B cell (primary cell): ENCODE results near the gene YTHDC2. TPM values are rescaled to one million over a fixed set of nuclear protein-coding genes. Genes with fewer than 3 reads are reported as not detected.

Experiments
- ATAC-seq: fragments of 200-7000 bp; cut with Tn5 transposase; one replicate; pipeline ENCODE4 v1.10.0; 2021; ENCODE audit warnings: low read depth, mild to moderate bottlenecking, moderate number of reproducible peaks, moderate library complexity
- CTCF ChIA-PET: fragments of 350-600 bp; sonication (Branson Sonifier 250); formaldehyde crosslinking; loops from one replicate; lab custom pipeline; 2021; ENCODE audit warnings: antibody characterized with exemption, inconsistent platforms; lab: Charles Lee
- POLR2A ChIA-PET: fragments of 350-600 bp; sonication (Branson Sonifier 250); formaldehyde crosslinking; loops from one replicate; lab custom pipeline; 2021; ENCODE audit warnings: antibody characterized with exemption; lab: Charles Lee
- DNase-seq: peaks from one replicate; pipeline ENCODE4 v3.0.0; 2013
- H2AFZ ChIP-seq: 2 replicates; pipeline ENCODE4 v1.6.1; 2012; ENCODE audit warnings: mild to moderate bottlenecking, low read depth, low read length; ENCODE audit not compliant: insufficient read depth, poor library complexity, severe bottlenecking
- H3K27ac ChIP-seq, 2 donors: 1 replicate in 1 of 2; 2 replicates in 1 of 2; pipeline ENCODE4 v1.5.1; 2012 to 2013; ENCODE audit warnings: low read length in 2 of 2, mild to moderate bottlenecking in 2 of 2, moderate library complexity in 1 of 2
- H3K27me3 ChIP-seq, 4 experiments: fragments of 200-600 bp in 1 of 4; sonication (generic) in 1 of 4; replicated peaks in 1 of 4; 1 replicate in 2 of 4; 2 replicates in 2 of 4; pipeline versions ENCODE4 v1.6.1 to v1.7.0; 2013 to 2016; ENCODE audit warnings: low read length in 3 of 4, mild to moderate bottlenecking in 2 of 4, mixed read lengths in 1 of 4, moderate library complexity in 1 of 4; ENCODE audit not compliant: insufficient read depth in 4 of 4, control insufficient read depth in 3 of 4; ENCODE audit errors: control extremely low read depth in 1 of 4
- H3K36me3 ChIP-seq, 2 experiments: replicated peaks in 1 of 2; 1 replicate in 1 of 2; 2 replicates in 1 of 2; pipeline versions ENCODE4 v1.6.1 to v1.7.1; 2013; ENCODE audit warnings: low read length in 1 of 2; ENCODE audit not compliant: insufficient read depth in 2 of 2, control insufficient read depth in 1 of 2; ENCODE audit errors: control extremely low read depth in 1 of 2, extremely low read depth in 1 of 2
- H3K4me1 ChIP-seq, 2 donors: fragments of 200-600 bp in 1 of 2; sonication (generic) in 1 of 2; 1 replicate in 1 of 2; 2 replicates in 1 of 2; pipeline versions ENCODE4 v1.5.1 to v1.6.1; 2013 to 2017; ENCODE audit warnings: low read length in 2 of 2; ENCODE audit not compliant: control insufficient read depth in 2 of 2, insufficient read depth in 2 of 2
- H3K4me2 ChIP-seq: replicated peaks from 2 replicates; pipeline ENCODE3; 2012; ENCODE audit warnings: mild to moderate bottlenecking, low read depth, low read length; ENCODE audit not compliant: poor library complexity, severe bottlenecking
- H3K4me3 ChIP-seq, 5 experiments: fragments of 200-600 bp in 1 of 5; sonication (generic) in 1 of 5; 1 replicate in 3 of 5; 2 replicates in 2 of 5; pipeline versions ENCODE4 v1.5.1 to v1.7.0; 2011 to 2016; ENCODE audit warnings: low read length in 4 of 5, mild to moderate bottlenecking in 4 of 5, low read depth in 2 of 5, control low read depth in 1 of 5, moderate library complexity in 1 of 5; ENCODE audit not compliant: insufficient read depth in 1 of 5; ENCODE audit errors: control extremely low read depth in 1 of 5, extremely low read depth in 1 of 5
- H3K79me2 ChIP-seq: fragments of 200-600 bp; sonication (generic); one replicate; pipeline ENCODE4 v1.6.0; 2016; ENCODE audit warnings: low read length; ENCODE audit not compliant: control insufficient read depth, insufficient read depth
- H3K9ac ChIP-seq: fragments of 200-600 bp; sonication (generic); 2 replicates; pipeline ENCODE4 v1.6.1; 2017; ENCODE audit warnings: mild to moderate bottlenecking, low read length, moderate library complexity
- H3K9me3 ChIP-seq, 3 donors: one replicate each; pipeline versions ENCODE4 v1.6.1 to v1.7.1; 2013; ENCODE audit warnings: low read length in 2 of 3; ENCODE audit not compliant: control insufficient read depth in 2 of 3, insufficient read depth in 1 of 3; ENCODE audit errors: control extremely low read depth in 1 of 3
- H4K20me1 ChIP-seq: 2 replicates; pipeline ENCODE4 v1.6.0; 2012; ENCODE audit warnings: mild to moderate bottlenecking, low read length; ENCODE audit not compliant: insufficient read depth, control insufficient read depth, poor library complexity, severe bottlenecking
- H3K27ac Mint-ChIP-seq: one replicate; pipeline ENCODE4 v1.8.0; 2021; ENCODE audit warnings: mixed read lengths
- H3K27me3 Mint-ChIP-seq: one replicate; pipeline ENCODE4 v1.8.0; 2021; ENCODE audit warnings: mixed read lengths
- H3K4me1 Mint-ChIP-seq: one replicate; pipeline ENCODE4 v1.8.0; 2021; ENCODE audit warnings: mixed read lengths
- H3K4me3 Mint-ChIP-seq: one replicate; pipeline ENCODE4 v1.8.0; 2021; ENCODE audit warnings: mixed read lengths
- H3K9me3 Mint-ChIP-seq: one replicate; pipeline ENCODE4 v1.8.0; 2022; ENCODE audit warnings: mixed read lengths; ENCODE audit not compliant: insufficient read depth
- EZH2 ChIP-seq: IDR thresholded peaks from 2 replicates; pipeline ENCODE4 v1.6.1; 2012; ENCODE audit warnings: borderline replicate concordance, low read depth, mild to moderate bottlenecking, moderate library complexity, low read length; ENCODE audit not compliant: insufficient read depth, poor library complexity, severe bottlenecking
- WGBS: methylation state at CpG from one replicate; pipeline ENCODE4 v1.1.5; 2013; ENCODE audit warnings: missing lambda C conversion rate; ENCODE audit not compliant: insufficient coverage; 5-methylcytosine and 5-hydroxymethylcytosine counted together
- intact Hi-C: fragments of 100-400 bp; cut with micrococcal nuclease; formaldehyde crosslinking; loops from one replicate; pipeline ENCODE4 v1.10.0; 2022
- polyA plus RNA-seq: library from polyadenylated mRNA; depleted of rRNA; stranded (reverse); fragments of >200 nt; gene quantifications from 2 replicates; pipeline ENCODE4 v1.2.3, GENCODE V29; 2012
- total RNA-seq, 2 donors: library from RNA; stranded (reverse); fragments of 120-200 nt in 1 of 2; gene quantifications; 1 replicate in 1 of 2; 2 replicates in 1 of 2; pipeline versions ENCODE4 v1.2.3 to v1.2.4, GENCODE V29; 2013 to 2022
- TF ChIP-seq, protein P1 (sequence below): fragments of 200-600 bp; IDR thresholded peaks from one replicate; pipeline ENCODE4 v1.8.0; 2022; ENCODE audit warnings: antibody characterized with exemption, mild to moderate bottlenecking

Gene YTHDC2
- total and polyA plus RNA-seq, 2 donors (not counting 1 experiment from before 2014, with no cell fraction given) = 8.6 to 52.6 TPM

GRCh38 chr5:113518884-113519283, 5.4 kb downstream of the YTHDC2 start:
- no peaks in the 10 kb centered on the region for H3K27me3 Mint-ChIP-seq
- 60% methylated on average over 2 of the region's 4 CpGs for WGBS
- no peak overlapping the region for H2AFZ ChIP-seq
- no peak overlapping the region for H3K4me2 ChIP-seq
- H3K27me3 ChIP-seq = no peaks in the 10 kb centered on the region
- peaks cover 16% of the 10 kb centered on the region for H4K20me1 ChIP-seq
- H3K9me3 Mint-ChIP-seq = no peaks in the 10 kb centered on the region
- TF ChIP-seq EZH2 = no peak
- TF ChIP-seq, protein P1, sequence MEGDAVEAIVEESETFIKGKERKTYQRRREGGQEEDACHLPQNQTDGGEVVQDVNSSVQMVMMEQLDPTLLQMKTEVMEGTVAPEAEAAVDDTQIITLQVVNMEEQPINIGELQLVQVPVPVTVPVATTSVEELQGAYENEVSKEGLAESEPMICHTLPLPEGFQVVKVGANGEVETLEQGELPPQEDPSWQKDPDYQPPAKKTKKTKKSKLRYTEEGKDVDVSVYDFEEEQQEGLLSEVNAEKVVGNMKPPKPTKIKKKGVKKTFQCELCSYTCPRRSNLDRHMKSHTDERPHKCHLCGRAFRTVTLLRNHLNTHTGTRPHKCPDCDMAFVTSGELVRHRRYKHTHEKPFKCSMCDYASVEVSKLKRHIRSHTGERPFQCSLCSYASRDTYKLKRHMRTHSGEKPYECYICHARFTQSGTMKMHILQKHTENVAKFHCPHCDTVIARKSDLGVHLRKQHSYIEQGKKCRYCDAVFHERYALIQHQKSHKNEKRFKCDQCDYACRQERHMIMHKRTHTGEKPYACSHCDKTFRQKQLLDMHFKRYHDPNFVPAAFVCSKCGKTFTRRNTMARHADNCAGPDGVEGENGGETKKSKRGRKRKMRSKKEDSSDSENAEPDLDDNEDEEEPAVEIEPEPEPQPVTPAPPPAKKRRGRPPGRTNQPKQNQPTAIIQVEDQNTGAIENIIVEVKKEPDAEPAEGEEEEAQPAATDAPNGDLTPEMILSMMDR = no peak
- no peak overlapping the region for H3K4me3 Mint-ChIP-seq
- no peak overlapping the region for H3K9ac ChIP-seq
- POLR2A ChIA-PET = no interaction called here
- H3K27ac ChIP-seq = no peak overlapping the region
- peaks cover 70% of the 10 kb centered on the region for H3K79me2 ChIP-seq
- H3K27ac Mint-ChIP-seq = no peak overlapping the region
- intact Hi-C loops = loop anchor here (10.0 kb wide), 2 partner anchors 814 to 994 kb away; no protein-coding TSS in a partner anchor
- no peak for DNase-seq
- no peak overlapping the region for H3K4me3 ChIP-seq
- H3K4me1 ChIP-seq = peaks cover 7 to 23% of the 10 kb centered on the region in 2 donors
- H3K4me1 Mint-ChIP-seq = peaks cover 45% of the 10 kb centered on the region
- no peaks in the 10 kb centered on the region for H3K9me3 ChIP-seq
- H3K36me3 ChIP-seq = peaks cover 9 to 10% of the 10 kb centered on the region in 2 experiments
- CTCF ChIA-PET = no interaction called here
- ATAC-seq = no peak

DNA sequence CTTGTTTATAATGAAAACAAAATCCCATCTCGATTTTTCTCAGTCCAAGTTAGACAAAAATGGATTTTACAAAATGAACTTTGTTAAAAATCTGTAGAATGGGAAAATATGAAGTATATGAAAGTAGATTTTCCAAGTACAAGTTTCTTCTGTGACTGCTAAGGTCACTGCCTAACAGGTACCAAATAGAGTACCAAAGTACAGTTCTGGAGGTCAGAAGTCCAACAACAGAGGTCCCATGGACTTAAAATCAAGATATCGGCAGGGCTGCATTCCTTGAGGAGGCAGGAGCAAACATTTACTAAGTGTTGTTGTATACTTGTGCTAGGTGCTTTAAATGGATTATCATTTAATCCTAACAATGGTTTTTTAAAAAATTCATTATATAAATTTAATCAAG, 5.9 kb downstream of the YTHDC2 start:
- H3K4me2 ChIP-seq = no peak overlapping the region
- peaks cover 9 to 10% of the 10 kb centered on the region in 2 experiments for H3K36me3 ChIP-seq
- no peak overlapping the region for H2AFZ ChIP-seq
- CTCF ChIA-PET = no interaction called here
- intact Hi-C loops = loop anchor here (10.0 kb wide), 2 partner anchors 815 to 995 kb away; no protein-coding TSS in a partner anchor
- H4K20me1 ChIP-seq = peaks cover 16% of the 10 kb centered on the region
- H3K4me1 ChIP-seq = peaks cover 9 to 26% of the 10 kb centered on the region in 2 donors
- peaks cover 65% of the 10 kb centered on the region for H3K79me2 ChIP-seq
- H3K4me3 ChIP-seq = no peak overlapping the region
- no peak overlapping the region for H3K27ac ChIP-seq
- H3K4me1 Mint-ChIP-seq = peaks cover 45% of the 10 kb centered on the region
- ATAC-seq (no peak), DNase-seq (no peak)
- no peak overlapping the region for H3K27ac Mint-ChIP-seq
- H3K27me3 Mint-ChIP-seq = no peaks in the 10 kb centered on the region
- no peaks in the 10 kb centered on the region for H3K9me3 Mint-ChIP-seq
- H3K9me3 ChIP-seq = no peaks in the 10 kb centered on the region
- POLR2A ChIA-PET = no interaction called here
- no peak overlapping the region for H3K4me3 Mint-ChIP-seq
- no peaks in the 10 kb centered on the region for H3K27me3 ChIP-seq
- TF ChIP-seq, protein P1 = no peak
- no peak for TF ChIP-seq EZH2
- no peak overlapping the region for H3K9ac ChIP-seq
- WGBS = no CpG with 5 or more reads among the region's 2 CpGs
